B cell (primary cell): ENCODE data around the gene DYNC2I2.

ENCODE experiments used
- CTCF ChIP-seq: fragments of 200-600 bp; IDR thresholded peaks from one replicate; pipeline ENCODE4 v1.8.0; 2022; ENCODE audit warnings: antibody characterized with exemption, mild to moderate bottlenecking
- EZH2 ChIP-seq: IDR thresholded peaks from 2 replicates; pipeline ENCODE4 v1.6.1; 2012; ENCODE audit warnings: borderline replicate concordance, low read depth, mild to moderate bottlenecking, moderate library complexity, low read length; ENCODE audit not compliant: insufficient read depth, poor library complexity, severe bottlenecking

- no peak for TF ChIP-seq CTCF
- no peak for TF ChIP-seq EZH2
Measured at GRCh38 chr9:128654481-128654880, 2.2 kb downstream of the DYNC2I2 start.
